DMS79 treated with DMSO at 0.1 percent for 48 hours (cell line): ENCODE measurements around the gene ADCY1.

ENCODE experiments used
- DNase-seq: peaks from one replicate; lab custom pipeline; 2025; lab: John Stamatoyannopoulos, UW

Gene ADCY1

DNA sequence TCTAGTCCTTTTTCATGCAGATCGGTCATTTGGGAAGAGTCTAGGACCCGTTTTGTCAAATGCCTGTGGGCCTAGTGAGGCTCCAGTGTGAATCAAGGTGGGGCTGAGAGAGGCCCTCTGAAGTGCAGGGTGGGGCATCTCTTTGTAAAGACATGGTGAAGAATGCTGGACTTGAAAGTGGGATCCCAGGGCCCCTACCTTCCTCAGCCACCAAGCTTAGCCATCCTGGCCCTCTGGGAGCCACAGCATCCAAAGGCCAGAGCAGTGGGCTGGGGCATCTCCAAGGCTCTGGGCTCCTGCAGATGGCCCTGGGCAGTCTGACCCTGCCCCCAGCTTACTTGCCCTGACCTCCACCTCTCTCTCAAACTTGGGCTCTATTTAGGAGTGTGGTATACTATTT is 78.5 kb downstream of the ADCY1 start:
- no peak for DNase-seq

- no peak for DNase-seq
Observed at GRCh38 chr7:45653209-45653907, 79.2 kb downstream of the ADCY1 start.

GRCh38 chr7:45654341-45654740 is 80.2 kb downstream of the ADCY1 start:
- DNase-seq, result no peak

GRCh38 chr7:45655539-45655938 is 81.4 kb downstream of the ADCY1 start:
- no peak for DNase-seq

DNA sequence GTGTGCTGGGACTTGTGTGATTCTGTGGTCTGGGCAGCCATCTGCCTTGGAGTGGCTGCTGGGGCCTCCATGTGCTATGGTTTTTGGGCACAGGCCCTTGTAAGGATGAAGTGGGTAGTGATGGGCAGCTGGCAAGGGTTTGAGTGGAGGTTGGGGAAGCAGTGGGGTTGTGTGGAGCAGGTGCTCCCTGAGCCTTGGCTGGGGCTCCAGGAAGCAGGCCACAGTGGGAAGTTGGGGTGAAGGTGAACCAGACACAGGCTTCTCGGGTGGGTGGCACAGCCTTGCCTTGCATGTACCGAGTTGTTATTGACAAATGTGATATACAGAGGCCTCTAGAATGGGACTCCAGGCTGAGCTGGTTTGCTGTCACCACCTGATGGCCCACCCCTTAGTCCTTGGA is 82.3 kb downstream of the ADCY1 start:
- DNase-seq, result no peak

GRCh38 chr7:45657136-45657889 is 83.1 kb downstream of the ADCY1 start:
- no peak for DNase-seq

- no peak for DNase-seq
Observed at GRCh38 chr7:45657890-45658715, 83.9 kb downstream of the ADCY1 start.

- peak; percentile 18 for DNase-seq
Observed at GRCh38 chr7:45658716-45659495, 84.7 kb downstream of the ADCY1 start.

DNA sequence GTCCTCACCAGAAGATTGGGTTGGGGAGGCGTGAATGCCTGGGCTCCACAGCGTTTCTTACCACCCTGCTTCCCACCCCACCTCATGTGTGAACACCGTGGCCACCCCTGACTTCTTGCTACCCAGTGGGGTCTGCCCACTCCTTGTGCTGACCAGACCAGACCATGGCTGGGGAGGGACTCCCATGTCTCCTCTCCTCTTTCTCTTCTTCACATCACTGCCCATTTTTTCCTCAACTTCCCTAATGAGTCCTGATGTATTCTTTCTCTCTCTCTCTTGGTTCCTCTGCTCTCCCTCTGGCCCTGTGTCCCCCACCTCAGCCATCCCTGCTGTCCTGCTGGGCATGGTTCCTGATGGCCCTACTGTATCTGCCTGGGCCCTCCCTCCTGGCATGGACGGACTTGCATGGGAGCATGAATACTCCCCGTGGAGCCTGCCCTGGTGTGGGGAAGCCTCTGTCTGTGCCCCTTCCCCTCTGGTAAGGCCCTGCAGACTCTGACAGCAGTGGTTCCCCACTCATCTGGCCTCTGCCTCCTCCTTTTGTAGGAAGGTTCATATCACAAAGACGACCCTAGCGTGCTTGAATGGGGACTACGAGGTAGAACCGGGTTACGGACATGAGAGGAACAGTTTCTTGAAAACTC is 85.5 kb downstream of the ADCY1 start:
- no peak for DNase-seq

- no peak for DNase-seq
Observed at GRCh38 chr7:45660201-45660900, 86.2 kb downstream of the ADCY1 start.

GRCh38 chr7:45660901-45661211 is 86.7 kb downstream of the ADCY1 start:
- DNase-seq, result no peak

DNA sequence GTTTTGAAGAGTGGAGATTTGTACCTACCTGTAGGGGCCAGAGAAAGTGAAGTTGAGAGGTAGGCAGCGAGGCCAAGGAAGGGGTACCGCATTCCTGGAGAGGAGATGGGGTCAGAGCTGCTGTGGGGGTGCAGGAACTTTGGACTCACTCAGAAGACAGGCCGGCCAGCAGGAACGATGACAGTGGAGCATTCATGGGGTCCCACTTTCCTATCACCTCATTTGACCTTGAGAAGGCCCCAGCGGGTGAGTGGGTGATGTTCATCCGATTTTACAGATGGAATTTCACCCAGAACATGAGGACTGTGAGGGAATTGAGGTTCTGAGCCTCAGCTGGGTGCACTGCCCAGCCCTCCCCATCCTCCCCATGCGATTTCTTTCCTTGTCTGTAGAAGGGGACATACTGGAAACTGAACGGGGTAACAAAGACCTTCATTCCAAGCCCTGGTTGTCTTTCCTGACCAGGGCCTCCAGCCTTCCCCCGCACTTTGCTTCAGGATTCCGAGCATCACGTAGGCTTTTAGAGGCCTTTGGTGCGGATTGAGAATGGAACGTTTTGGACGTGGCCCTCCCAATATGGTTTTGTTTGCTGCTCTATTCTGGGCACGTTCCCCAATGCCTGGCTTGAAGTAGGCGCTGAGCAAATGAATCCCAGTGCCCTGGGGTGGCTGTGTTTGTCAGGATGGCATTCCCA is 87.3 kb downstream of the ADCY1 start:
- DNase-seq, result no peak

GRCh38 chr7:45662018-45662417 is 87.8 kb downstream of the ADCY1 start:
- DNase-seq, result no peak

- no peak for DNase-seq
Observed at GRCh38 chr7:45662540-45663166, 88.5 kb downstream of the ADCY1 start.

DNA sequence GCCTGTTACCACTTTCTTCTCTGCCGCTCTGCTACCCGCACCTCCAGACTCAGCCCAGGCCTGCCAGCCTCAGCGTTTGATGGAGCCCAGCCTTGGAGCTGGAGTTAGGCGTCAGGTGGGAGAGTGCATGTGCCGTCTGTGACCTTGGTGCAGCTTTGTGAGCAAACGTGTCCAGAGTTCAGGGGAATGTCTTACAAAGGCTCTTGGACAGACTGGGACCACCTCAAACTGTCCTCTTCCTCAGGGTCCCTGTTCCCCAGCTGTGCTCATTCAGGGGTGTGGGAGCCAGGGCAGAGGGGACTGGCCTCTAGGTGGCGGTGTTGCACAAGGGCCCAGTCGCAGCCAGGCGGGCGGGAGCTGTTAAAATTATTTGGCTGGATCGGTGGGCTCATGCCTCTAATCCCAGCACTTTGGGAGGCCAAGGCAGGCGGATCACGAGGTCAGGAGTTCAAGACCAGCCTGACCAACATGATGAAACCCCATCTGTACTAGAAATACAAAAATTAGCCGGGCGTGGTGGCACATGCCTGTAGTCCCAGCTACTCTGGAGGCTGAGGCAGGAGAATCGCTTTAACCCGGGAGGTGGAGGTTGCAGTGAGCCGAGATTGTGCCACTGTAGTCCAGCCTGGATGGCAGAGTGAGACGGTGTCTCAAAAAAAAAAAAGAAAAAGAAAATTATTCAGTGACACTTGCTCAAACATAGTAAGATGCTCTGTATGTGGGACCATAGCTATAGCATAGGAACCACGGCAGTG is 89.2 kb downstream of the ADCY1 start:
- DNase-seq, result no peak

DNA sequence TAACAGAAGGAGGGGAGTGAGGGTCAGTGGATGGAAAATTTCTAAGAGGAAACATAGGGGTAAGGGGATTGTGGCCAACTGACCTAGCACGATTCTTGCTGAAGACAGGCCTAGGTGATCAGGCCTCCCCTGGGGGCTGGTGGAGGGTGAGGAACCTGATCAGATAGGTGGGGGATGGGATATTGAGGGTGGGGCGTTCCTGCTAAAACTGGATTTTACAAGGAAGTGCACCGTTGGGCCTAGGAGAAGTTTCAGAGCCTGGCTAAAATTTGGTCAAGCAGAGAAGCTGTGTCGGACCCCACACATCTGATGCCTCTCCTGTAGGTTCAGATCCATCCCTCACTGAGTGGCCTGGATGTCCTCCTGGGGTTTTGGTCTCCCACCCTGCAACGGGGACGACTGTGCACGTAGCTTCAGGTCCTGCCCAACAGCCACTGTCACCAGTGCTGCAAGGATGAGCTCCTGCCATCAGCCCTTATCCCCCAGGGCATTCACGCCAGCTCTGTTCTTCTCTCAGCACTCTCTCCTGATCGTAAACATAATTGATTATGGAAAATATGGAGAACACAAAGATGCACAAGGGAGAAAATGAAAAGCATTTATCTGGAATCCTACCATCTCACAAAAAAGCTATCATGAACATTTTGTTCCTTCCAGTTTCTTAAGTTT is 89.9 kb downstream of the ADCY1 start:
- DNase-seq, result no peak

DNA sequence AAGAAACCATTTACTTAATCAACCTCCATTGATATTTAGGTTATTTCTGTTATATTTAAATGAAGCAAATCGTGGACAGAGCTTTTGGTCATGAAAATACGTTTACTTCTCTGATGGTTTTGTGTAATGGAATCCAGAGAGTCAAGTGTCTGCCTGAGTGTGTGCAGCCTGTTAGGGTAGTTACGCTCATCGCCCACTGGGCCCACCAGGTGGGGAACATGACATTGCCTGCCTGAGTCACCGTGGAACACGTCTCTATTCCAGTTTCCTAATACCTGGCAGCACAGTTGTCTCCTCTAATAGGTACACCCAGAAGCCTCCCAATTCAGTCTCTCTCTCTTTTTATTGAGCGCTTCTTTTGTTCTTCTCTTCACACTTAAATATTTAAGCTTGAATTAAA is 91.0 kb downstream of the ADCY1 start:
- DNase-seq, result no peak

DNA sequence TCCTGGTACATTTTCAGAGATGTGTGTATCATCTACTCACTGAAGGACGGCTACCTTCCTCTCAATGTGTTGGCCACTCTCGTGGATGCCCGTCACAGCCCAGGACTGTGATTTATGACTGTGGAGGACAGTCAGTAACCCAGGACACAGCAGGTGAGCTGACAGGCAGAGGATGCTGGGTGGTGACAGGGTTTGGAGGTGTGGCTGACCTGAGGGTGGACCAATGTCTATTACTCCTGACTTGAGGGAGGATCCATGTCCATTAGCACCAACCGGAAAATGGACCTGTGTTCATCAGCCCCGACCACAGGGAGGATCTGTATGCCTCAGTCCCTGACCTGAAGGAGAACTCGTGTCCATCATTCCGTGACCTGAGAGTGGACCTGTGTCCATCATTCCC is 96.1 kb downstream of the ADCY1 start:
- no peak for DNase-seq

- no peak for DNase-seq
Observed at GRCh38 chr7:45670717-45671116, 96.5 kb downstream of the ADCY1 start.
